GM12872 (cell line): Measurements from ENCODE around the gene ABHD13.
A peak's percentile ranks its signal among the peaks of the same experiment; 100 is the strongest.

ENCODE experiments used
- TF ChIP-seq, protein P1 (sequence below): IDR thresholded peaks from 3 replicates; pipeline ENCODE4 v1.5.1; 2011; ENCODE audit warnings: low read depth, mild to moderate bottlenecking, low read length, moderate library complexity; ENCODE audit not compliant: insufficient read depth

The ABHD13 gene

DNA sequence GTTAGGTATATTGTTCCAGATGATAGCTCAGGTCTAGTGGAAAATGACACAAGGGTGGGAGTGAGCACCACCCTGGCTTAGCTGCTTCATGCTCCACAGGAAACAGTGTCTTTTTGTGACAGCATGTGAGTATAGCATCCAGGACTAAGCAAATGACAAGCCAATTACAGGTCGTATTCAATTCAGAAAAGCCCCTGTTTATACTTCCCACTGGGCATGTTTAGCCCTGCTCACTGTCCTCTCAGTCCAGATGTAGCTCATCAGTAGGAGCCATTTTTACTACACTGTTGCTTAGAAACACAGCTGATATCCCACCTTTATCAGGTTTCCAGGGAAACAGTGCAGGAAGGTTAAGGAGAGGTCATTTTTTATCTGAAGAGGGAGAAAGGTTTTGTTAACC, 8.0 kb downstream of the ABHD13 start:
- TF ChIP-seq, protein P1, sequence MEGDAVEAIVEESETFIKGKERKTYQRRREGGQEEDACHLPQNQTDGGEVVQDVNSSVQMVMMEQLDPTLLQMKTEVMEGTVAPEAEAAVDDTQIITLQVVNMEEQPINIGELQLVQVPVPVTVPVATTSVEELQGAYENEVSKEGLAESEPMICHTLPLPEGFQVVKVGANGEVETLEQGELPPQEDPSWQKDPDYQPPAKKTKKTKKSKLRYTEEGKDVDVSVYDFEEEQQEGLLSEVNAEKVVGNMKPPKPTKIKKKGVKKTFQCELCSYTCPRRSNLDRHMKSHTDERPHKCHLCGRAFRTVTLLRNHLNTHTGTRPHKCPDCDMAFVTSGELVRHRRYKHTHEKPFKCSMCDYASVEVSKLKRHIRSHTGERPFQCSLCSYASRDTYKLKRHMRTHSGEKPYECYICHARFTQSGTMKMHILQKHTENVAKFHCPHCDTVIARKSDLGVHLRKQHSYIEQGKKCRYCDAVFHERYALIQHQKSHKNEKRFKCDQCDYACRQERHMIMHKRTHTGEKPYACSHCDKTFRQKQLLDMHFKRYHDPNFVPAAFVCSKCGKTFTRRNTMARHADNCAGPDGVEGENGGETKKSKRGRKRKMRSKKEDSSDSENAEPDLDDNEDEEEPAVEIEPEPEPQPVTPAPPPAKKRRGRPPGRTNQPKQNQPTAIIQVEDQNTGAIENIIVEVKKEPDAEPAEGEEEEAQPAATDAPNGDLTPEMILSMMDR, result no peak

DNA sequence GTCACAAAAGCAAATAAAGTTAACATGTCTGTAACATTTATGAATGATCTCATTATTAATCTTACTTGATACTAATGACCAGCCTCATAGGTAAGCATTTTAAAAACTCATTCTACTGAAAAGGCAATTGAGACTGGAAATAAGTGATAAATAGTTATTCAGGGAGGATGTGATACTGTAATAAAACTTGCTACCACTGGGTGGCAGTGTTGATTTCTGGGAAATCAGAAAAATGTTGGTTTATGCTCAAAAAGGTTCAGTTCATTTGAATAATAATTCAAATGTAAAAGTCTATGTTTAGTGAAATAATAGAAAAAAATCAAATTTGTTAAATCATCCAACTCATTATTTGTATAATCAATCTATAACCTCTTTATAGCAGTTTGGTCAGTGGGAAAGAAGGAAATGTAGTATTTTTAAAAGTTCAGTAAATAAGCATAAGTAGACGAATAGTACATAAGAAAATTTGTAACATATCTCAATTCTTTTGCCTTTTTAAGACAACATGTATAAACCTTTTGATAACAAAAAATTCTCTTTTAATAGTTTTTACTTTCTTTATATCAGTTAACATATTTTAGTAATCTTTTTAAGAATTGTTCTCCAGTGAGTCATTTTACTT, 9.6 kb downstream of the ABHD13 start:
- TF ChIP-seq, protein P1, result peak; percentile 46; the same call in 2 of the 3 replicates

DNA sequence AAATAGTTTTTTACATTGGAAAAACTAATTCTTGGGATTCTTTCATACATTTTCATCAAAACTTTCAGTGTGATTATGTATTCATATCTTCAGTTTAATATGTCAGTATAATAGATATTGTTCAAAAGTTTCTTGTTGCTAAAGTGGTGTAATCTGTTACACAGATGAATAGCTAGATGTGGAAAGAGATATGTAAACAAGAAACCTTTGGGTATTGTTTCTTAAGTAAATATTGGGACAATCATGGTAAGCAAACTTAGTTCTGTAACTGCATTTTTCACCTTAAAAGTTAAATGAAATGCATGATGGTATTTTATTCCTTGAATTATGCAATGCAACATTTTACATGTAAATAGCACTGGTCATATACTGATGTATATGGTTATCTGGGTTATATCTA, 12.2 kb downstream of the ABHD13 start:
- TF ChIP-seq, protein P1, result no peak

DNA sequence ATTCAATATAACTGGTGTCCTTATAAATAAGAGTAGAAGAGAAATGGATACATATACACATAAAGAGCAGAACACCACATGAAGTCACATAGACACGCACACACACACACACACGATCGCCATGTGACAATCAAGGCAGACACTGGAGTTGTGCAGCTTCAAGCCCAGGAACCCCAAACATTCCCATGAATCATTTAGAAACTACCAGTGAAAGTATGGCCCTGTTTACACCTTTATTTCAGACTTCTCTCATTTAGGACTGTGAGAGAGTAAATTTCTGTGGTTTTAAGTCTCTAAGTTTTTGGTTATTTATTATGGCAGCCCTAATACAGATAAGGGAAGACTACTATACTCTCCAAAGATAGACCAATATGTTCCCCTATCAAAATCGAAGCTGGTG, 31.0 kb downstream of the ABHD13 start:
- TF ChIP-seq, protein P1, result no peak

DNA sequence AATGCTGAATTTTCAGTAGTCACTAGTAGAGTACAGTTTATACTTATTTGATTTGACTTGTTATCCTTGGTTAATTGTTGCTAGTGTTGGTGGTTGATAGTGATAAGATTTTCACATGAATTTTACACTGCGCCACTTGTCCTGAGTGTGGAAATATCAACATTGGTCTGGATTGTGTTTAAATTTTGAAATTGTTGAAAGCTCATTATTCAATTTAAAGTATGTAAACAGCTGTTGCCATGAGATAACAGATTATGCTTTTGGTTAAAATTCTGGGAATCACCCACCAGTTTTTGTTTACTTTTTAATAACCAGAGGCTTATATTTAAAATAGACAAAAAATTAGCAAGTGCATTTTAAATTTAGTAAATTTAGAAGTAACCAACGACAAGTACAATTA, 39.1 kb downstream of the ABHD13 start:
- TF ChIP-seq, protein P1, result no peak

DNA sequence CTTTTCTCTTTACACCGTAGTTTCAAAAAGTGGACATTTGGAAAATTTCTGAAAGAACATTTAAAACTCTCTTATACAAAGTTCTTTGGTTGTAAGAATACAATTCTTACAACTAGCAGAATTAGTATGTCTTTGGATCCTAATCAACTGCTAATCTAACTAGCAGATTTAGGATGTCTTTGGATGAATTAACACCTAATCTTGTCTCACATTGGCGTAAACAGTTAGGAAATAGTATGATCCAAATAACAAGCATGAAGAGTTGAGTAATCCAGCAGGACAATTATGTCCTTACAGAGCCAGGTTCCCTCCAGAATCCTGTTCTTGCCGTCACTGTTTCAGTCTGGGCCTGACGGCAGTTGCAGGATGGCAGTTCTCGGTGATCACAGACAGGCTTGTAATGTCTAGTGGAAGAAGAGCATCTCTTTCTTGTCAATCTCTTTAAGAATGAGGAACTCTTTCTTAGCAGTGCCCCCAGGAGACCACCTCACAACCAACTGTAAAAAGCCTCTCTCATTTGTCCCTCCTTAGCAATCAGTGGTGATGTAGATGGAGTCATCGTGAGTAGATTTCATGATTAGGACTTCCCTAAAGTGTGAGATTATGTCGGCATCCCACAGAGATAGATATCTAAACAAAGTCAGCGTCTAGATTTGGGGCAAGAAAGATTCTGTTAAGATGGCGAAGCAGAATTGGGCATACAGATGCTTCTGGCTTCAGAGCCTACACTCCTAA, 45.6 kb downstream of the ABHD13 start:
- TF ChIP-seq, protein P1, result no peak

DNA sequence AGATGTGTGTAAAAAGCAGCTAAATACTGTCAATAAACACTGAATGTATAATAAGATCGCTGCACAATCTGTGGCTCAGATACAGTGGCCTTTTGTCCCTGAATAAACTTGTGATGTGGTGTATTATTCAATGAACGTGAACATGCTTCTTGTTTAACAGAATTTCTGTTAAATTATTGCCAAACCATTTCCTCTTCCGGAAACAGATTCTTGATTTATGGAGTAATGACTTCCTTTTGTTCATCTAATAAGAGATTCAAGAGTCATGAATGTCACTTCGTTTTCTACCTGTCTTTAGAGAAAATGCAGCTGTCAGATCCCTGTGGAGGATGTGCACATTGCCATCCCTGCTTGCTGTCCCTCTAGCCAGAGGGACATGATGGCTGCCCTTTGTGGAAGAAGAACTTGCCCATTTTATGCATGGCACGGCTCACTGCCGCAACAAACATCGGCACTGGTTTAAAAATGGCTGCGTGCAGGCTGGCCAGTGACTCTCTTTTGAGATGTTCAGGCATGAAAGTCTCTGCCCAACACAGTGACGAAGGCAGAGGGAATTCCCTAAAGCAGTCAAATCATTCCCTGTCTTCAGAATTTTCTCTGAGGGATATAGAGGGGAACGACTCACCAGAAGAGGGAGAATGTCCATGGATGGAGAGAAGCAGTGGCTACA, 48.3 kb downstream of the ABHD13 start:
- TF ChIP-seq, protein P1, result no peak
